Mesenchymal stem cell (in vitro differentiated cells and primary cell): Measurements from ENCODE around the gene CROCC2.
A peak's percentile ranks its signal among the peaks of the same experiment; 100 is the strongest.

Experiments
- DNase-seq: peaks from one replicate; pipeline ENCODE4 v3.0.0-alpha.2; 2013
- H2AFZ ChIP-seq: one replicate; pipeline ENCODE4 v1.6.1; 2013; ENCODE audit warnings: low read depth, mild to moderate bottlenecking, control low read depth, inconsistent platforms, low read length, moderate library complexity
- H2AK5ac ChIP-seq: 2 replicates; pipeline ENCODE4 v1.6.1; 2013; ENCODE audit warnings: low read length, moderate library complexity, mild to moderate bottlenecking, inconsistent platforms; ENCODE audit not compliant: severe bottlenecking
- H2BK120ac ChIP-seq: one replicate; pipeline ENCODE4 v1.6.1; 2013; ENCODE audit warnings: low read depth, mild to moderate bottlenecking, inconsistent platforms, low read length, moderate library complexity
- H2BK12ac ChIP-seq, 2 experiments: one replicate each; pipeline ENCODE4 v1.6.1; 2013; ENCODE audit warnings: inconsistent platforms in 2 of 2, low read length in 2 of 2, mild to moderate bottlenecking in 2 of 2, moderate library complexity in 2 of 2, control low read depth in 1 of 2
- H2BK15ac ChIP-seq: one replicate; pipeline ENCODE4 v1.6.1; 2013; ENCODE audit warnings: mild to moderate bottlenecking, low read depth, inconsistent platforms; ENCODE audit not compliant: poor library complexity, severe bottlenecking
- H2BK5ac ChIP-seq: 2 replicates; pipeline ENCODE4 v1.6.1; 2013; ENCODE audit warnings: low read depth, mild to moderate bottlenecking, low read length, control low read depth, inconsistent platforms; ENCODE audit not compliant: poor library complexity, severe bottlenecking
- H3K14ac ChIP-seq, 2 experiments: one replicate each; pipeline ENCODE4 v1.6.1; 2013; ENCODE audit warnings: inconsistent platforms in 2 of 2, low read length in 2 of 2, control low read depth in 1 of 2, mild to moderate bottlenecking in 1 of 2, moderate library complexity in 1 of 2
- H3K18ac ChIP-seq, 2 experiments: one replicate each; pipeline ENCODE4 v1.6.1; 2013; ENCODE audit warnings: inconsistent platforms in 2 of 2, low read length in 2 of 2, control low read depth in 1 of 2, low read depth in 1 of 2, mild to moderate bottlenecking in 1 of 2
- H3K23ac ChIP-seq, 2 experiments: one replicate each; pipeline ENCODE4 v1.6.1; 2013; ENCODE audit warnings: inconsistent platforms in 2 of 2, low read length in 2 of 2, mild to moderate bottlenecking in 2 of 2, moderate library complexity in 2 of 2, control low read depth in 1 of 2
- H3K27ac ChIP-seq: 2 replicates; pipeline ENCODE4 v1.5.1; 2013; ENCODE audit warnings: mild to moderate bottlenecking, moderate library complexity, low read length, control low read depth, inconsistent platforms; ENCODE audit not compliant: poor library complexity, severe bottlenecking
- H3K27me3 ChIP-seq, 2 experiments: 2 replicates each; pipeline versions ENCODE4 v1.6.1 to v1.7.0; 2013; ENCODE audit warnings: low read length in 2 of 2, mild to moderate bottlenecking in 2 of 2, moderate library complexity in 2 of 2, control low read depth in 1 of 2, inconsistent platforms in 1 of 2; ENCODE audit not compliant: control insufficient read depth in 1 of 2, insufficient read depth in 1 of 2
- H3K36me3 ChIP-seq, 2 experiments: 2 replicates each; pipeline versions ENCODE4 v1.6.1 to v1.7.0; 2013; ENCODE audit warnings: low read length in 2 of 2, control low read depth in 1 of 2, inconsistent platforms in 1 of 2, low read depth in 1 of 2, mild to moderate bottlenecking in 1 of 2; ENCODE audit not compliant: insufficient read depth in 2 of 2, control insufficient read depth in 1 of 2
- H3K4ac ChIP-seq, 2 experiments: one replicate each; pipeline ENCODE4 v1.6.1; 2013; ENCODE audit warnings: inconsistent platforms in 2 of 2, low read length in 2 of 2, mild to moderate bottlenecking in 2 of 2, moderate library complexity in 2 of 2, control low read depth in 1 of 2, low read depth in 1 of 2
- H3K4me1 ChIP-seq: 2 replicates; pipeline ENCODE4 v1.6.1; 2013; ENCODE audit warnings: low read depth, low read length, control low read depth; ENCODE audit not compliant: control insufficient read depth, insufficient read depth
- H3K4me2 ChIP-seq: 2 replicates; pipeline ENCODE4 v1.6.1; 2013; ENCODE audit warnings: low read length, mild to moderate bottlenecking, inconsistent platforms; ENCODE audit not compliant: poor library complexity, severe bottlenecking
- H3K4me3 ChIP-seq, 2 experiments: 2 replicates each; pipeline versions ENCODE4 v1.5.1 to v1.7.0; 2013; ENCODE audit warnings: low read length in 2 of 2, mild to moderate bottlenecking in 2 of 2, control low read depth in 1 of 2, low read depth in 1 of 2; ENCODE audit not compliant: insufficient read depth in 1 of 2
- H3K79me1 ChIP-seq: replicated peaks from 2 replicates; pipeline ENCODE4 v1.6.1; 2013; ENCODE audit warnings: mild to moderate bottlenecking, control low read depth, low read length, inconsistent platforms; ENCODE audit not compliant: poor library complexity, severe bottlenecking
- H3K9ac ChIP-seq: 2 replicates; pipeline ENCODE4 v1.7.0; 2013; ENCODE audit warnings: mild to moderate bottlenecking, low read length, moderate library complexity
- H3K9me3 ChIP-seq: 2 replicates; pipeline ENCODE4 v1.7.0; 2013; ENCODE audit warnings: mild to moderate bottlenecking, low read length; ENCODE audit not compliant: control insufficient read depth
- H4K8ac ChIP-seq: one replicate; pipeline ENCODE4 v1.6.1; 2013; ENCODE audit warnings: inconsistent platforms, mild to moderate bottlenecking, low read length, moderate library complexity
- H4K91ac ChIP-seq: one replicate; pipeline ENCODE4 v1.6.1; 2013; ENCODE audit warnings: mild to moderate bottlenecking, low read length, inconsistent platforms
- WGBS: methylation state at CpG from one replicate; pipeline ENCODE4 v1.1.7; 2013; ENCODE audit warnings: mixed read lengths; 5-methylcytosine and 5-hydroxymethylcytosine counted together

CROCC2 gene

DNA sequence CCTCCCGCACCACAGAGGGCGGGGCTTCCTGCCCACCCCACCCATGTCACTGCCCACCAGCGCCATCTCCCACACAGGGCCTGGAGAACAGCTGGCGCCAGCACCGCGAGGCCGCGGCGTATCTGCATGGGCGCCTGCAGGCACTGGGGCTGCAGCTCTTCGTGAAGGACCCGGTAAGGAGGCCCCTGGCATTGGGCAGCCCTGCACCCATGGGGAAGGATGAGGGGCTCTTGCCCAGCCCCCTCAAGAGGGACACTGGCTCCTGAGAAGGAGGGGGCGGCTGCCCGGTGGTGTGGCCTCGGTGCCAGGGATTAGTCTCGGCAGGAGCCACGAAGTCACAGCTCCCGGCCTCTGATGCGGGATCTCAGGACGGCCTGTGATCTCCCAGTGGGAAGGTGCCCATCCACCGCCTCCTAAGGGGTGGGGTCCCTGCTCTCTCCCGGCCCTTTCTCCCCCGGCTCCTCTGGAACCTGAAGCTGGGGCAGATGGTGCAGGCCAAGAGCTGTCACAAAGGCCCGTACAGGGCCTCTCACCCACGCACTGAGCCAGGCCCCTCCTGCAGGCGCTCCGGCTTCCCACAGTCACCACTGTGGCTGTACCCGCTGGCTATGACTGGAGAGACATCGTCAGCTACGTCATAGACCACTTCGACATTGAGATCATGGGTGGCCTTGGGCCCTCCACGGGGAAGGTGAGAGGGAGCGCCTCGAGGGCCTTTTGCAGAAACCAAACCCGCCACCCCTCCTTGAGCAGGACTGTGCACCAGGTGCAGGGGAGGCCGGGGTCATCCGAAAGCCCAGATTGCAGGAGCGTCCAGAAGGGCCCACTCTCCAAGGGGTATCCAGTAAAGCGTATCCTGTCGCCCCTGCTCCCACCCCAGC lies 28.4 kb upstream of the CROCC2 start:
- no peak overlapping the region for H2BK15ac ChIP-seq
- H2AFZ ChIP-seq, result no peak overlapping the region
- no peak overlapping the region for H3K4me2 ChIP-seq
- no peak overlapping the region for H4K8ac ChIP-seq
- no peak overlapping the region for H3K23ac ChIP-seq
- peaks cover 3% of the 10 kb centered on the region for H3K4me1 ChIP-seq
- no peak overlapping the region for H2BK5ac ChIP-seq
- no peak overlapping the region for H3K14ac ChIP-seq
- H3K4me3 ChIP-seq, result no peak overlapping the region
- no peak overlapping the region for H3K18ac ChIP-seq
- no peak overlapping the region for H2BK120ac ChIP-seq
- DNase-seq, result no peak
- no peak overlapping the region for H3K9ac ChIP-seq
- no peaks in the 10 kb centered on the region for H3K36me3 ChIP-seq
- H3K27me3 ChIP-seq, result peaks cover 0 to 27% of the 10 kb centered on the region in 2 experiments
- no peak overlapping the region for H2AK5ac ChIP-seq
- no peaks in the 10 kb centered on the region for H3K79me1 ChIP-seq
- H3K27ac ChIP-seq, result no peak overlapping the region
- H4K91ac ChIP-seq, result no peak overlapping the region
- H3K4ac ChIP-seq, result no peak overlapping the region
- WGBS, result 87% methylated on average over 40 of the region's 40 CpGs
- no peak overlapping the region for H2BK12ac ChIP-seq
- no peaks in the 10 kb centered on the region for H3K9me3 ChIP-seq

DNA sequence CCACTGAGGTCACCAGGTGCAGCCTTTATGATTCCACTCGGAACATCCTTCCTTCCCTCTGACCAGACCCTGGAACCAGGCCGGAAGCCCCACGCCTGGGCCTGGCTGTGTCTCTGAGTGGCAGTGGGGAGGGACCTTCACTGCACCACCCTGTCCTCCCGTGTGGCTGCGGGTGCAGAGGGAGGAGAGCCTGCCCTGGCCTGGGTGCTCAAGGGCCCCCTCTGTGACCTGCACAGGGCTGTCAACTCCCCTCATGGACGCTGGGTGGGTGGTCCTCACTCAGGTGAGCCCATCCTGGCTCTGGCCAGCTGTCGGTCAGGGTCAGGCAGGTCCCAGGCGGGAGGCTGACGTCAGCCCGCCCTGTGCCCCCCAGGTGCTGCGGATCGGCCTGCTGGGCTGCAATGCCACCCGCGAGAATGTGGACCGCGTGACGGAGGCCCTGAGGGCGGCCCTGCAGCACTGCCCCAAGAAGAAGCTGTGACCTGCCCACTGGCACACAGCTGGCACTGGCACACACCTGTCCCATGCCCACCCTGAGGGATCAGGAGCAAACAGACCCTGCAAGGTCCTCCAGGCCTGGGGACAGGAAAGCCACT lies 27.7 kb upstream of the CROCC2 start:
- Histone ChIP-seq H3K4me1 (peaks cover 3% of the 10 kb centered on the region), H3K36me3 (no peaks in the 10 kb centered on the region), H3K4ac (no peak overlapping the region), H3K27ac (no peak overlapping the region), H4K91ac (no peak overlapping the region), H3K9me3 (no peaks in the 10 kb centered on the region), H2AK5ac (no peak overlapping the region), H2BK120ac (no peak overlapping the region), H3K27me3 (peaks cover 0 to 21% of the 10 kb centered on the region in 2 experiments), H3K23ac (no peak overlapping the region), H2BK15ac (no peak overlapping the region), H2BK5ac (no peak overlapping the region), H3K4me3 (no peak overlapping the region), H2BK12ac (no peak overlapping the region), H2AFZ (no peak overlapping the region), H3K4me2 (no peak overlapping the region), H3K9ac (no peak overlapping the region), H3K14ac (peak overlapping the region in 1 of 2 experiments; percentile 12), H3K18ac (no peak overlapping the region), H4K8ac (no peak overlapping the region), H3K79me1 (no peaks in the 10 kb centered on the region)
- 84% methylated on average over 16 of the region's 18 CpGs for WGBS
- no peak for DNase-seq

DNA sequence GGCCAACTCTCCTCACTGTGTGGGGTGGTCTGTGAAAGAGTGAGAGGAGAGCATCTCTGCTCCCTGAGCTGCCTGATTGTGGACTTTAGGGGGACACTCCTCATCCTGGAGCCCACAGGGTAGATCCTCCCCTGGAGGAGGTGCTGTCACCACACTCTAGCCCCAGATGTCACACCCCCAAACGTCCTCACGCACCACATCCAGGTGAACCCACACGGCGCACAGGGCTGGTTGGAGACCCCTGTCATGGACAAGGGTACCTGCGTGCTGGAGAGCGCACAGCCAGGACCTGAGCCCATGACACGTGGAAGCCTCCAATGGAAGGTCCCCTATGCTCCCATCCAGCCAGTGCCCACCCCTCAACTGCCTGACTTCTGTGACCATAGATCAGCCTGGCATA lies 27.0 kb upstream of the CROCC2 start:
- peaks cover 3% of the 10 kb centered on the region for H3K4me1 ChIP-seq
- H3K23ac ChIP-seq, result no peak overlapping the region
- no peak overlapping the region for H2BK12ac ChIP-seq
- no peak overlapping the region for H3K27ac ChIP-seq
- no peak overlapping the region for H3K9ac ChIP-seq
- H3K4me2 ChIP-seq, result no peak overlapping the region
- no peak overlapping the region for H4K8ac ChIP-seq
- no peak overlapping the region for H2BK120ac ChIP-seq
- H3K9me3 ChIP-seq, result no peaks in the 10 kb centered on the region
- H2AK5ac ChIP-seq, result no peak overlapping the region
- no peak overlapping the region for H2BK5ac ChIP-seq
- no peak overlapping the region for H2BK15ac ChIP-seq
- H3K4ac ChIP-seq, result no peak overlapping the region
- DNase-seq, result no peak
- H4K91ac ChIP-seq, result no peak overlapping the region
- H3K4me3 ChIP-seq, result no peak overlapping the region
- WGBS, result 81% methylated on average over 7 of the region's 7 CpGs
- H3K36me3 ChIP-seq, result no peaks in the 10 kb centered on the region
- H2AFZ ChIP-seq, result no peak overlapping the region
- peaks cover 0 to 18% of the 10 kb centered on the region in 2 experiments for H3K27me3 ChIP-seq
- H3K18ac ChIP-seq, result no peak overlapping the region
- no peaks in the 10 kb centered on the region for H3K79me1 ChIP-seq
- H3K14ac ChIP-seq, result no peak overlapping the region

DNA sequence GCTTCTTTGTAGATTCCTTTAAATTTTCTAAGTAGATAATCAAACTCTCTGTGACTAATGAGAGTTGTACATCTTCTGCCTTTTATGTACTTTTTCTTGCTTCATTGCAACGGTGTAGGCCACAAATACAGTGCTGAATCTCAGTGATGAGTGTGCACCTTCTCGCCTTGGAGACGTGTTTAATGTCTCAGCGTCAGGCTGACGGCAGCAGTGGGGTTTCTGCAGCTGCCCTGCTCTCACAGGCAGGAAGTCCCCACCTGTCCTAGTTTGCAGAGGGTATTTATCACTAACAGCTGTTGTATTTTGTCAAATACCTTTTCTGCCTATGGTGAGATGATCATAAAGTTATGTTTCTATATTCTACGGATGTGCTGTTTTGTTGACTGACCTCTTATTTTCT lies 24.2 kb upstream of the CROCC2 start:
- WGBS, result 51% methylated on average over 6 of the region's 6 CpGs
- Histone ChIP-seq H3K79me1 (no peaks in the 10 kb centered on the region), H3K36me3 (no peaks in the 10 kb centered on the region), H3K9ac (no peak overlapping the region), H2BK12ac (no peak overlapping the region), H3K23ac (no peak overlapping the region), H3K9me3 (no peaks in the 10 kb centered on the region), H3K4me1 (no peaks in the 10 kb centered on the region), H2BK5ac (no peak overlapping the region), H2BK120ac (no peak overlapping the region), H3K18ac (no peak overlapping the region), H3K27ac (no peak overlapping the region), H2BK15ac (no peak overlapping the region), H3K4ac (no peak overlapping the region), H2AK5ac (no peak overlapping the region), H3K4me2 (no peak overlapping the region), H3K27me3 (peaks cover 6 to 11% of the 10 kb centered on the region in 2 experiments), H3K14ac (no peak overlapping the region), H4K8ac (no peak overlapping the region), H3K4me3 (no peak overlapping the region), H2AFZ (no peak overlapping the region), H4K91ac (no peak overlapping the region)
- no peak for DNase-seq
